Activated CD4-positive, alpha-beta T cell treated with anti-CD3 and anti-CD28 coated beads, Interleukin-2, amount 50 U/mL, for 16 hours (primary cell): Measurements from ENCODE around the gene SHMT1.
A peak's percentile ranks its signal among the peaks of the same experiment; 100 is the strongest.
"Not testable (repeated sequence)": the region's sequence is repeated elsewhere in the genome, so short reads cannot be mapped to it uniquely, and the experiment has no call there.

ENCODE experiments used
- DNase-seq: peaks from one replicate; pipeline ENCODE4 v3.0.0-alpha.2; 2020

SHMT1 gene

GRCh38 chr17:18363101-18364049 is at the start of gene SHMT1:
TSS of gene SHMT1 (minus strand) at chr17:18363550. CDS start at chr17:18355981, 7,569 bp downstream.
- DNase-seq = peak; percentile 96

GRCh38 chr17:18412001-18412538 is 48.7 kb upstream of the SHMT1 start:
- not testable (repeated sequence) for DNase-seq

GRCh38 chr17:18411377-18411864 is 48.1 kb upstream of the SHMT1 start:
- DNase-seq = peak; percentile 21

- not testable (repeated sequence) for DNase-seq
These were observed 47.4 kb upstream of the SHMT1 start for GRCh38 chr17:18410736-18411135.

GRCh38 chr17:18409321-18409720 is 46.0 kb upstream of the SHMT1 start:
- not testable (repeated sequence) for DNase-seq

GRCh38 chr17:18408906-18409305 is 45.6 kb upstream of the SHMT1 start:
- DNase-seq = peak; percentile 27

GRCh38 chr17:18403604-18404003 is 40.3 kb upstream of the SHMT1 start:
- DNase-seq = not testable (repeated sequence)

GRCh38 chr17:18403166-18403565 is 39.8 kb upstream of the SHMT1 start:
- not testable (repeated sequence) for DNase-seq

GRCh38 chr17:18401872-18402590 is 38.7 kb upstream of the SHMT1 start:
- not testable (repeated sequence) for DNase-seq

- not testable (repeated sequence) for DNase-seq
These were observed 25.4 kb upstream of the SHMT1 start for GRCh38 chr17:18388728-18389127.

- DNase-seq = not testable (repeated sequence)
These were observed 24.9 kb upstream of the SHMT1 start for GRCh38 chr17:18388266-18388665.

GRCh38 chr17:18387583-18387982 is 24.2 kb upstream of the SHMT1 start:
- not testable (repeated sequence) for DNase-seq

- not testable (repeated sequence) for DNase-seq
These were observed 20.9 kb upstream of the SHMT1 start for GRCh38 chr17:18384271-18384670.

GRCh38 chr17:18383079-18383481 is 19.7 kb upstream of the SHMT1 start:
- not testable (repeated sequence) for DNase-seq

GRCh38 chr17:18382441-18383078 is 19.2 kb upstream of the SHMT1 start:
- no peak for DNase-seq

- DNase-seq = no peak
These were observed 18.5 kb upstream of the SHMT1 start for GRCh38 chr17:18381953-18382245.

GRCh38 chr17:18381158-18381952 is 18.0 kb upstream of the SHMT1 start:
- no peak for DNase-seq

GRCh38 chr17:18380471-18381157 is 17.3 kb upstream of the SHMT1 start:
- DNase-seq = no peak

- DNase-seq = no peak
These were observed 16.1 kb upstream of the SHMT1 start for GRCh38 chr17:18379246-18380146.

- DNase-seq = not testable (repeated sequence)
These were observed 15.3 kb upstream of the SHMT1 start for GRCh38 chr17:18378614-18379013.

GRCh38 chr17:18378205-18378505 is 14.8 kb upstream of the SHMT1 start:
- no peak for DNase-seq
